Endothelial cell of umbilical vein (primary cell): ENCODE results near the gene GNGT2. TPM values are rescaled to one million over a fixed set of nuclear protein-coding genes. Genes with fewer than 3 reads are reported as not detected.

ENCODE experiments used
- BruUV-seq: library from RNA; stranded (reverse); fragments of 400-500 nt; replicated peaks from 2 replicates; lab custom pipeline; 2021; lab: Mats Ljungman, UMichigan
- CTCF ChIA-PET: fragments of 300-600, 350-600 bp; sonication (Branson Sonifier 250); formaldehyde crosslinking; loops from one replicate; lab custom pipeline; 2021; ENCODE audit warnings: antibody characterized with exemption, inconsistent platforms; lab: Charles Lee
- POLR2A ChIA-PET: fragments of 300-600, 350-600 bp; sonication (Branson Sonifier 250); formaldehyde crosslinking; loops from one replicate; lab custom pipeline; 2021; ENCODE audit warnings: antibody characterized with exemption, inconsistent platforms; lab: Charles Lee
- DNase-seq: peaks from one replicate; pipeline ENCODE4 v3.0.0-alpha.2; 2011; ENCODE audit warnings: low read depth, low spot score
- FAIRE-seq: peaks from 2 replicates; lab custom pipeline; 2011; peaks lifted over from hg19 to GRCh38; lab: Jason Lieb, UNC
- H2AFZ ChIP-seq: 2 replicates; pipeline ENCODE4 v1.6.0; 2012; ENCODE audit warnings: low read depth, low read length, control low read depth, inconsistent platforms
- H3K27ac ChIP-seq: 2 replicates; pipeline ENCODE4 v1.5.1; 2011; ENCODE audit warnings: low read depth, mild to moderate bottlenecking, control low read depth, low read length, moderate library complexity; ENCODE audit not compliant: insufficient read depth
- H3K27me3 ChIP-seq, 2 experiments: 2 replicates each; pipeline versions ENCODE4 v1.6.0 to v1.6.1; 2011; ENCODE audit warnings: low read length in 2 of 2, mixed read lengths in 1 of 2; ENCODE audit not compliant: control insufficient read depth in 2 of 2, insufficient read depth in 2 of 2
- H3K36me3 ChIP-seq, 2 experiments: 2 replicates in 1 of 2; 3 replicates in 1 of 2; pipeline ENCODE4 v1.5.1; 2011; ENCODE audit warnings: low read length in 2 of 2, mild to moderate bottlenecking in 1 of 2, moderate library complexity in 1 of 2; ENCODE audit not compliant: control insufficient read depth in 2 of 2, insufficient read depth in 2 of 2; ENCODE audit errors: extremely low read depth in 1 of 2
- H3K4me1 ChIP-seq: 3 replicates; pipeline ENCODE4 v1.5.1; 2011; ENCODE audit warnings: mild to moderate bottlenecking, low read length; ENCODE audit not compliant: control insufficient read depth, insufficient read depth; ENCODE audit errors: extremely low read depth
- H3K4me2 ChIP-seq: 2 replicates; pipeline ENCODE4 v1.6.1; 2011; ENCODE audit warnings: low read length, control low read depth, mixed read lengths; ENCODE audit not compliant: insufficient read depth
- H3K4me3 ChIP-seq, 3 experiments: fragments of 200-600 bp in 1 of 3; sonication (generic), shearing (Covaris generic) in 1 of 3; replicated peaks in 1 of 3; 2 replicates each; pipeline ENCODE4 v1.5.1; 2011 to 2016; ENCODE audit warnings: control low read depth in 3 of 3, low read length in 3 of 3, mild to moderate bottlenecking in 2 of 3, inconsistent platforms in 1 of 3, low read depth in 1 of 3, moderate library complexity in 1 of 3; ENCODE audit not compliant: insufficient read depth in 1 of 3
- H3K79me2 ChIP-seq: 2 replicates; pipeline ENCODE4 v1.6.0; 2012; ENCODE audit warnings: low read length, inconsistent platforms; ENCODE audit not compliant: control insufficient read depth, insufficient read depth
- H3K9ac ChIP-seq: replicated peaks from 2 replicates; pipeline ENCODE3; 2011; ENCODE audit warnings: low read length, control low read depth; ENCODE audit not compliant: insufficient read depth; ENCODE audit errors: extremely low read depth
- H3K9me1 ChIP-seq: replicated peaks from 3 replicates; pipeline ENCODE4 v1.6.0; 2011; ENCODE audit warnings: mild to moderate bottlenecking, low read length; ENCODE audit not compliant: control insufficient read depth, insufficient read depth; ENCODE audit errors: extremely low read depth
- H3K9me3 ChIP-seq: replicated peaks from 2 replicates; pipeline ENCODE4 v1.5.1; 2012; ENCODE audit warnings: low read length, inconsistent platforms; ENCODE audit not compliant: control insufficient read depth, insufficient read depth
- H4K20me1 ChIP-seq: replicated peaks from 2 replicates; pipeline ENCODE3; 2011; ENCODE audit warnings: mild to moderate bottlenecking, low read length; ENCODE audit not compliant: control insufficient read depth, insufficient read depth; ENCODE audit errors: extremely low read depth
- EZH2 ChIP-seq: IDR thresholded peaks from 2 replicates; pipeline ENCODE4 v1.6.1; 2012; ENCODE audit warnings: borderline replicate concordance, low read depth, mild to moderate bottlenecking, moderate library complexity, low read length, inconsistent platforms; ENCODE audit not compliant: severe bottlenecking
- FOS ChIP-seq: IDR thresholded peaks from 2 replicates; pipeline ENCODE4 v1.6.1; 2011; ENCODE audit warnings: mild to moderate bottlenecking, low read length, moderate library complexity, borderline replicate concordance; ENCODE audit not compliant: insufficient read depth
- GATA2 ChIP-seq: IDR thresholded peaks from 2 replicates; pipeline ENCODE4 v1.7.0; 2011; ENCODE audit warnings: low read depth, mild to moderate bottlenecking, moderate library complexity, mixed read lengths, low read length; ENCODE audit not compliant: insufficient read length, insufficient read depth
- JUN ChIP-seq: IDR thresholded peaks from 2 replicates; pipeline ENCODE4 v1.6.1; 2011; ENCODE audit warnings: borderline replicate concordance, low read depth; ENCODE audit not compliant: insufficient read length, insufficient read depth
- MAX ChIP-seq: IDR thresholded peaks from 2 replicates; pipeline ENCODE4 v1.6.1; 2011; ENCODE audit not compliant: insufficient read depth, insufficient read length
- MYC ChIP-seq: IDR thresholded peaks from one replicate; pipeline ENCODE4 v1.6.1; 2011; ENCODE audit warnings: mild to moderate bottlenecking, low read depth, low read length
- POLR2A ChIP-seq: IDR thresholded peaks from 2 replicates; pipeline ENCODE4 v1.6.1; 2012; ENCODE audit warnings: low read depth, mild to moderate bottlenecking, control low read depth, low read length
- POLR2AphosphoS5 ChIP-seq: IDR thresholded peaks from 2 replicates; pipeline ENCODE4 v1.6.1; 2012; ENCODE audit warnings: low read depth, mild to moderate bottlenecking, control low read depth, low read length, moderate library complexity; ENCODE audit not compliant: insufficient read depth
- dilution Hi-C: fragments of 300-500 bp; cut with MboI; formaldehyde crosslinking; loops from one replicate; pipeline ENCODE4 v1.15.0; 2019; ENCODE audit warnings: low sequenced_read_pairs; ENCODE audit not compliant: extremely low pct_ligation_motif_present
- intact Hi-C: fragments of 100-400 bp; cut with micrococcal nuclease; formaldehyde crosslinking; loops from one replicate; pipeline ENCODE4 v1.10.0; 2022
- polyA plus RNA-seq, 4 experiments: library from polyadenylated mRNA; depleted of rRNA in 3 of 4; stranded (reverse) in 3 of 4; unstranded in 1 of 4; fragments of >200 nt; gene quantifications; 2 replicates each; pipeline versions ENCODE4 v1.2.1 to v1.2.3, GENCODE V29; 2011 to 2012; ENCODE audit warnings: missing spikeins in 1 of 4
- total RNA-seq: library from RNA; stranded (reverse); gene quantifications from 2 replicates; pipeline ENCODE4 v1.2.3, GENCODE V29; 2021
- TF ChIP-seq, protein P1 (sequence below), 2 donors: IDR thresholded peaks; 1 replicate in 1 of 2; 2 replicates in 1 of 2; pipeline ENCODE4 v1.5.1; 2011; ENCODE audit warnings: low read length in 2 of 2, mild to moderate bottlenecking in 2 of 2, moderate library complexity in 2 of 2, control low read depth in 1 of 2, inconsistent platforms in 1 of 2, low read depth in 1 of 2; ENCODE audit not compliant: insufficient read depth in 1 of 2; ENCODE audit errors: extremely low read depth in 1 of 2

The GNGT2 gene
- total and polyA plus RNA-seq, 2 donors (not counting 3 experiments of a cell fraction or from before 2014, with no cell fraction given): 2.8 to 3.8 TPM

DNA sequence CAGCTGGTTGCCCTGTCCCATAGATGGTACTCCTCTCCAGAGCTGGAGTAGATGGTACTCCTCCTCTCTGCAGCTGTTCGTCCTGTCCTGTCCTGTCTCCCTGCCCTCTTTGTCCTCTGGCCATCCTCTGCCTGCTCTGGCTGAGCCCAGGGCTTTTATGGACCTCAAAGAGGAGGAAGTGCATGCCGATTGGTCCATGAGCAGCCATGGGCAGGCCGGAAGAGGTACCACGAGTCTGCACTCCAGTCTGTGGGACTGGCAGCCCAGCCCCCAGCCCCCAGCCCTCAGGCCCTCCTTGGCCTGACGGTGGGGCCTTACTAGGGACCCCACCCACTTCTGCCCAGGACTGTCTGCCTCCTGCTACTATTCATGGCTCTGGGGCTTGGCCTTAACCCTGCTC lies 27.0 kb downstream of the GNGT2 start:
- Histone ChIP-seq H3K27ac (no peak overlapping the region), H3K27me3 (no peaks in the 10 kb centered on the region), H3K9me1 (no peaks in the 10 kb centered on the region), H3K9ac (no peak overlapping the region), H3K4me2 (no peak overlapping the region), H4K20me1 (no peaks in the 10 kb centered on the region), H3K36me3 (no peaks in the 10 kb centered on the region), H3K79me2 (no peaks in the 10 kb centered on the region), H3K4me3 (no peak overlapping the region), H3K4me1 (no peaks in the 10 kb centered on the region), H3K9me3 (no peaks in the 10 kb centered on the region), H2AFZ (no peak overlapping the region)
- dilution Hi-C loops (no loop called here), intact Hi-C loops (no loop called here)
- no TSS peak for BruUV-seq
- POLR2A ChIA-PET: no interaction called here
- TF ChIP-seq EZH2 (no peak), MYC (no peak), GATA2 (no peak), MAX (no peak), POLR2A (no peak), JUN (no peak), POLR2AphosphoS5 (no peak), FOS (no peak)
- TF ChIP-seq, protein P1, sequence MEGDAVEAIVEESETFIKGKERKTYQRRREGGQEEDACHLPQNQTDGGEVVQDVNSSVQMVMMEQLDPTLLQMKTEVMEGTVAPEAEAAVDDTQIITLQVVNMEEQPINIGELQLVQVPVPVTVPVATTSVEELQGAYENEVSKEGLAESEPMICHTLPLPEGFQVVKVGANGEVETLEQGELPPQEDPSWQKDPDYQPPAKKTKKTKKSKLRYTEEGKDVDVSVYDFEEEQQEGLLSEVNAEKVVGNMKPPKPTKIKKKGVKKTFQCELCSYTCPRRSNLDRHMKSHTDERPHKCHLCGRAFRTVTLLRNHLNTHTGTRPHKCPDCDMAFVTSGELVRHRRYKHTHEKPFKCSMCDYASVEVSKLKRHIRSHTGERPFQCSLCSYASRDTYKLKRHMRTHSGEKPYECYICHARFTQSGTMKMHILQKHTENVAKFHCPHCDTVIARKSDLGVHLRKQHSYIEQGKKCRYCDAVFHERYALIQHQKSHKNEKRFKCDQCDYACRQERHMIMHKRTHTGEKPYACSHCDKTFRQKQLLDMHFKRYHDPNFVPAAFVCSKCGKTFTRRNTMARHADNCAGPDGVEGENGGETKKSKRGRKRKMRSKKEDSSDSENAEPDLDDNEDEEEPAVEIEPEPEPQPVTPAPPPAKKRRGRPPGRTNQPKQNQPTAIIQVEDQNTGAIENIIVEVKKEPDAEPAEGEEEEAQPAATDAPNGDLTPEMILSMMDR (IDR thresholded peaks at IDR 0.05; ENCODE audit: extremely low read depth in 1 of 2, insufficient read depth in 1 of 2, low read depth in 1 of 2, low read length in 2 of 2): no peak
- DNase-seq (no peak), FAIRE-seq (no peak)
- CTCF ChIA-PET: interaction anchor here (3.8 to 4.3 kb wide), 2 partner anchors 43 to 108 kb away, joined by 14 to 103 read pairs; no protein-coding TSS in a partner anchor
